Activated T-helper 1 cell treated with anti-CD3 and anti-CD28 coated beads, Interleukin-2, amount 50 U/mL, for 16 hours (primary cell): Measurements from ENCODE around the gene TBCCD1.
"Not testable (repeated sequence)": the region's sequence is repeated elsewhere in the genome, so short reads cannot be mapped to it uniquely, and the experiment has no call there.

Experiments
- DNase-seq, 2 donors: peaks; one replicate each; pipeline ENCODE4 v3.0.0-alpha.2; 2020; ENCODE audit warnings: low read depth in 1 of 2, low spot score in 1 of 2

The TBCCD1 gene

GRCh38 chr3:186596568-186597287, 29.6 kb upstream of the TBCCD1 start:
- no peak for DNase-seq

GRCh38 chr3:186594591-186595113, 27.5 kb upstream of the TBCCD1 start:
- DNase-seq: no peak

- DNase-seq: no peak
Measured at GRCh38 chr3:186593862-186594261, 26.7 kb upstream of the TBCCD1 start.

GRCh38 chr3:186592682-186593081, 25.5 kb upstream of the TBCCD1 start:
- no peak for DNase-seq

GRCh38 chr3:186590580-186591295, 23.6 kb upstream of the TBCCD1 start:
- DNase-seq: no peak

GRCh38 chr3:186589856-186590579, 22.9 kb upstream of the TBCCD1 start:
- no peak for DNase-seq

GRCh38 chr3:186589121-186589520, 22.0 kb upstream of the TBCCD1 start:
- DNase-seq: no peak

GRCh38 chr3:186588632-186589031, 21.5 kb upstream of the TBCCD1 start:
- no peak for DNase-seq

- DNase-seq: no peak
Measured at GRCh38 chr3:186587183-186587582, 20.0 kb upstream of the TBCCD1 start.

- not testable (repeated sequence) for DNase-seq
Measured at GRCh38 chr3:186586245-186586644, 19.1 kb upstream of the TBCCD1 start.

GRCh38 chr3:186583831-186584230, 16.7 kb upstream of the TBCCD1 start:
- DNase-seq: no peak

GRCh38 chr3:186582541-186582940, 15.4 kb upstream of the TBCCD1 start:
- DNase-seq: no peak

GRCh38 chr3:186580785-186581184, 13.6 kb upstream of the TBCCD1 start:
- no peak for DNase-seq

GRCh38 chr3:186577521-186577920, 10.4 kb upstream of the TBCCD1 start:
- no peak for DNase-seq

- DNase-seq: no peak
Measured at GRCh38 chr3:186571644-186572013, 4.5 kb upstream of the TBCCD1 start.

GRCh38 chr3:186570941-186571643, 4.0 kb upstream of the TBCCD1 start:
- no peak for DNase-seq

- DNase-seq: peak; percentile 95 to 97
Measured at GRCh38 chr3:186570096-186570940, 3.2 kb upstream of the TBCCD1 start, which contains the start of gene DNAJB11. Gene DNAJB11 (plus strand): TSS chr3:186570720. CDS start chr3:186570898, 178 bp downstream.

- DNase-seq: no peak
Measured at GRCh38 chr3:186569779-186570095, 2.6 kb upstream of the TBCCD1 start.

- not testable (repeated sequence) for DNase-seq
Measured at GRCh38 chr3:186569361-186569760, 2.2 kb upstream of the TBCCD1 start.

GRCh38 chr3:186566772-186567071, 417 bp downstream of the TBCCD1 start:
- DNase-seq: no peak

- DNase-seq: no peak
Measured at GRCh38 chr3:186564586-186564985, 2.6 kb downstream of the TBCCD1 start.
